GM19043 (cell line): ENCODE measurements around the gene ANKRD49.
"Not testable (repeated sequence)": the region's sequence is repeated elsewhere in the genome, so short reads cannot be mapped to it uniquely, and the experiment has no call there.

ENCODE experiments used
- ATAC-seq: cut with Tn5 transposase; IDR thresholded peaks from one replicate; pipeline ENCODE4 v1.9.1; 2021; ENCODE audit warnings: low read depth; ENCODE audit not compliant: unreplicated experiment

ANKRD49 gene

GRCh38 chr11:94506513-94506912 is 12.7 kb downstream of the ANKRD49 start:
- not testable (repeated sequence) for ATAC-seq

GRCh38 chr11:94507485-94507884 is 13.7 kb downstream of the ANKRD49 start:
- no peak for ATAC-seq

GRCh38 chr11:94511932-94512781 is 18.4 kb downstream of the ANKRD49 start, which contains the start of gene C11orf97:
Gene C11orf97 (plus strand): TSS chr11:94512461. CDS start chr11:94512529, 68 bp downstream.
- ATAC-seq: peak; percentile 80

- peak; percentile 46 for ATAC-seq
Measured at GRCh38 chr11:94513091-94513490, 19.3 kb downstream of the ANKRD49 start.

- no peak for ATAC-seq
Measured at GRCh38 chr11:94515398-94515797, 21.6 kb downstream of the ANKRD49 start.

- no peak for ATAC-seq
Measured at GRCh38 chr11:94516725-94517124, 22.9 kb downstream of the ANKRD49 start.

- no peak for ATAC-seq
Measured at GRCh38 chr11:94518300-94518699, 24.5 kb downstream of the ANKRD49 start.

- peak; percentile 55 for ATAC-seq
Measured at GRCh38 chr11:94519478-94520084, 25.8 kb downstream of the ANKRD49 start.

GRCh38 chr11:94521684-94522083 is 27.9 kb downstream of the ANKRD49 start:
- no peak for ATAC-seq

GRCh38 chr11:94524341-94524740 is 30.6 kb downstream of the ANKRD49 start:
- no peak for ATAC-seq

- no peak for ATAC-seq
Measured at GRCh38 chr11:94525546-94526324, 32.0 kb downstream of the ANKRD49 start.

- ATAC-seq: no peak
Measured at GRCh38 chr11:94526645-94527438, 33.1 kb downstream of the ANKRD49 start.

- ATAC-seq: no peak
Measured at GRCh38 chr11:94528551-94528950, 34.8 kb downstream of the ANKRD49 start.

GRCh38 chr11:94532211-94532610 is 38.4 kb downstream of the ANKRD49 start:
- no peak for ATAC-seq

- ATAC-seq: no peak
Measured at GRCh38 chr11:94533206-94533605, 39.4 kb downstream of the ANKRD49 start.

GRCh38 chr11:94533696-94534630 is 40.2 kb downstream of the ANKRD49 start:
- ATAC-seq: no peak

GRCh38 chr11:94536386-94536785 is 42.6 kb downstream of the ANKRD49 start:
- ATAC-seq: no peak

GRCh38 chr11:94537031-94537600 is 43.3 kb downstream of the ANKRD49 start:
- no peak for ATAC-seq

GRCh38 chr11:94539420-94539819 is 45.6 kb downstream of the ANKRD49 start:
- no peak for ATAC-seq
